ENCODE data around the gene KPNB1. TPM values are rescaled to one million over a fixed set of nuclear protein-coding genes. Genes with fewer than 3 reads are reported as not detected.

KPNB1 gene
- total RNA-seq, 1 experiment from 2014 or later, result 219 TPM

DNA sequence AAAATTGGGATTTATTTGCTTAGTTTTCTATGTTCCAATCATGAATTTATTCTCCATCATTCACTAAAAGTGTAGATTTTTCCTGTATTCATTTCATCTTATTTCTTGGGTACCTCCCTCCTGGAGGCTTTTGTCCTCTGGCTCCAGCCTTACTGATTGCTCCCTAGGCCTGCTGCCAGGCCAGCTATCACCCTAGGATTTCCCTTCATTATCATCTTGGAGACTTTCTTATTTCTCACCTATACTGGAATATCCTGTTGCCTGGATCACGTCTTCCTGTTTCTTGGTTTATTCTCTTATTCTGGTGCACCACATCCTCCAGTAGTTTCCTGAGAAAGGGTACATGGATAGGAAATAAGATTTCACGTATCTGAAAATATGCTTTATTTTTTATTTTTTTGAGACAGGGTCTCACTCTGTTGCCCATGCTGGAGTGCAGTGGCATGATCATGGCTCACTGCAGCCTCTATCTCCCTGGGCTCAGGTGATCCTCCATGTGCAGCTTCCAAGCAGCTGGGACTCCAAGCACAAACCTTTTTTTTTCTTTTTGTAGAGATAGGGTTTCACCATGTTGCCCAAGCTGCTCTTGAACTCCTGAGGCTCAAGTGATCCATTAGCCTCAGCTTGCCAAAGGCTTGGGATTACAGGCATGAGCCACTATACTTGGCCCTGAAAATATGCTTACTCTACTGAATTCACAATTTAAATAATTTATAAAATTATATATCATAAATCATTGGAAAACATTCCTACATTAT lies 13.3 kb upstream of the KPNB1 start:
- DNase-seq (ENCODE audit: low spot score), result no peak

DNA sequence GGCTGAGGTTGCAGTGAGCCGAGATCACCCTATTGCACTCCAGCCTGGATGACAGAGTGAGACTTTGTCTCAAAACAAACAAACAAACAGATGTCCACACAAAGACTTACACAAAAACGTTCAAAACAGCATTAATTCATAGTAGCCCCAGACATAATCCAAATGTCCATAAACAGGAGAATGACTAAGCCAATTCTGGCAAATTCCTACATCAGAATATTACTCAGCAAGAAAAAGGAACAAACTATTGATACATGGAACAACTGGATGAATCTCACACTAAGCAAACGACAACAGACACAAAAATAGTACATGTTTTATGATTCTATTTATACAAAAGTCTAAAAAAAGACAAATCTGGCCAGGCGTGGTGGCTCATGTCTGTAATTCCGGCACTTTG lies 10.8 kb upstream of the KPNB1 start:
- no peak for DNase-seq (ENCODE audit: low spot score)

DNA sequence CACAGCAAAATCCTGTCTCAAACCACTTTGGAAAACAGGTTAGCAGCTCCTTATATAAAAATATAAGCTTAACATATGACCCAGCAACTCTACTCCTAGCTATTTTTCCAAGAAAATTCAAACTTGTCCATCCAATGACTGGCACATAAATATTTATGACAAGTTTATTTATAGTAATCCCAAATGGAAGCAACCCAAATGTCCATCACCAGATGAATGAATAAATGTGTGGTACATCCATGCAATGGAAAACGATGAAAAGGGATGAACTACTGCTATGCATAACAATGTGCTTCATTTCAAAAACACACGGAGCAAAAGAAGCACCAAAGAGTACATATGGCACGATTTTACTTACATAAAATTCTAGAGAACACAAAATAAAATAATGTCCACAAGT lies 9.6 kb upstream of the KPNB1 start:
- DNase-seq (ENCODE audit: low spot score), result no peak

DNA sequence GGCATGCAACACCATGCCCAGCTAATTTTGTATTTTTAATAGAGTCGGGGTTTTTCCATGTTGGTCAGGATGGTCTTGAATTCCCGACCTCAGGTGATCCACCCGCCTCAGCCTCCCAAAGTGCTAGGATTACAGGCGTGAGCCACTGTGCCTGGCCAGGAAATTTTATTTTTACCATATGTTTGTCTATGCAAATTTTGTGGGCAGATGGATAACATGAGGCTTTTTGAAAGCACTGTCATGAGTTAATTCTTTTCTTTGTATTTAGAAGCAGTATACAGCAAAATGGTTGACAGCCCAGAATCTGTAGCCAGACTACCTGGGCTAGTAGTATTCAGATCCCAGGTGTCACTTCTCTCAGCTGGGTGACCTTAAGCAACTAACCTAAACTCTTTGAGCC lies 8.5 kb upstream of the KPNB1 start:
- no peak for DNase-seq (ENCODE audit: low spot score)

DNA sequence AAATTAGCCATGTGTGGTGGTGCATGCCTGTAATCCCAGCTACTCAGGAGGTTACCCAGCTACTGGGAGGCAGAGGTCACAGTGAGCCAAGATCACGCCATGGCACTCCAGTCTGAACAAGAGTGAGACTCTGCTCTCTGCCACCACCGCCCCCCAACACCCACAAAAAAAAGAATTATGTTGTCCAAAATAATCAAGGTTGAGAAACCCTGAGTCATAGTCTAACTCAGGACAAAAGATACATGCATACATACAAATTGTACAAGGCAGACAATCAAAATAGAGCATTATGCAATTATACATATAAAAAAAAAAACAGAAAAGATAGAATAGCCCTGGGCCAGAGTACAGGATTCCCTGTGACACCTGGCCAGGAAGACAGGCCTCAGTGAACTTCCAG lies 6.6 kb upstream of the KPNB1 start:
- DNase-seq (ENCODE audit: low spot score), result no peak

DNA sequence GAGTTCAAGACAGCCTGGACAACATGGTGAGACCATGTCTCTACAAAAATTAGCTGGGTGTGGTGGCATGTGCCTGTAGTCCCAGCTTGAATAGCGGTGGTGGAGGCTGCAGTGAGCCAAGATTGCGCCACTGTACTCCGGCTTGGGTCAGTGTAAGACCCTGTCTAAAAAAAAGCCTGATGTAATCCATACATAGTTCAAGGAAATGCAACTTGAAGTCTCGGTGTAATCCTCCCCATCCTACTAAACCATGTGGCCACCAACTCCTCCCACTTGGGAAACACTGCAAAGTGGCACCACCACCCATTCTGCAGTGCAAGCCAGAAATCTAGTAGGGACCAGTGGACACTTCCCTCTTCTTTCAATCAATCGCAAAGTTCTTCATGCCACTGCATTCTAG lies 5.4 kb upstream of the KPNB1 start:
- no peak for DNase-seq (ENCODE audit: low spot score)

DNA sequence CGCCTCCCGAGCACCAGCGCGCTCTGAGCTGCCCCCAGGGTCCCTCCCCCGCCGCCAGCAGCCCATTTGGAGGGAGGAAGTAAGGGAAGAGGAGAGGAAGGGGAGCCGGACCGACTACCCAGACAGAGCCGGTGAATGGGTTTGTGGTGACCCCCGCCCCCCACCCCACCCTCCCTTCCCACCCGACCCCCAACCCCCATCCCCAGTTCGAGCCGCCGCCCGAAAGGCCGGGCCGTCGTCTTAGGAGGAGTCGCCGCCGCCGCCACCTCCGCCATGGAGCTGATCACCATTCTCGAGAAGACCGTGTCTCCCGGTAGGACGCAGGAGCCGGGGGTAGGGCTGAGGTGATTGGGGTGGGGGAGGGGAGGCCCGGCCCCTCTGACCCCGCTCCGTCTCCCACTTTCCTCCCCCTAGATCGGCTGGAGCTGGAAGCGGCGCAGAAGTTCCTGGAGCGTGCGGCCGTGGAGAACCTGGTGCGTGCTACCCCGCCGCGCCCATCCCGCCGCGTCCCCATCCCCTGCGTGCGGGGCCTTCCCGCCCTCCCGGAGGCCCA lies 329 bp downstream of the KPNB1 start:
- no peak for DNase-seq (ENCODE audit: low spot score)

DNA sequence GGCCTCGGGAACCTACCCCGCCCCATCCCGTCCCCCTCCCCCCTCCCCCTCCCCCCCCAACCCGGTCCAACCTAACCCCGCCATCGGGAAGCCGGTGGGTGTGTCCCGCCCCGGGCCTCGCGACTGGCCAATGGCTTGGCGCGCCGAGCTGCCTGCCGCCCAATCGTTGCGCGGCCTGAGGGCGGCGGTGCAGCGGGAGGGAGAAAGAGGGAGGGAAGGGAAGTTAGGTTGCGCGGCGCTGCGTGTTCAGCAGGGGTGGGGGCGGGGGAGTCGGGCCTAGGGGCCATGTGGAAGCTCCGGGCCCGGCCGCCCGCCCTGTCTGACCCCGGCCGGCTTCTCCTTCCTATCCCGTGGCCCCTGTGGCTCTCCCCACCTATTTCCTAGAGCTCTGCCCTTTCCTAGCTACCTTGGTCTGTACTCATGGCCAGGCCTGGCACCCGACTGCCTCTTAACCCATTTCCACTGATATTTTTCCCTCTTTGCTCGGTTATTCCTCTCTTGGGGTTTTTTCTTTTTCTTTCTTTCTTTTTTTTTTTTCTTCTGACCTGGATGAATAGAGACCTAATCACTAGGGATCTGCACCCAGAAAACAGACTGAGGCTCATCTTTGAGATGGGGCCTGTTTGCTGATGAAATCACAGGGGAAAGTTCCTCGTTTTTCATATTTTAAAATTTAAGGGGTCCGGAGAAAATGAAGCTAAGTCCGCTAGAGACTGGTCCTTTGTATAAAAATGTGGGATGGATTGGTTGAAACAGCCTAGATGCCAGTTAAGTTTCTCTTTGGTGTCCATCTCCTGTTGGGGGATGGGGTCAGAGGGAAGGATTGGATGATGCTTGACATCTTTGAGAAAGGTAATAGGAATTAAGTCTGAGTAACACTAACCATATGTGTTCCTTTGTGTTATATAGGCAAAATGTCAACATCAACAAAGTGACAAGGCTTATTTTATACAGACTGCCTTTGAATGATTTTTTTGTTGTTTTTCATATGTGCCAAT lies 1.1 kb downstream of the KPNB1 start:
- peak; percentile 95 for DNase-seq (ENCODE audit: low spot score)

DNA sequence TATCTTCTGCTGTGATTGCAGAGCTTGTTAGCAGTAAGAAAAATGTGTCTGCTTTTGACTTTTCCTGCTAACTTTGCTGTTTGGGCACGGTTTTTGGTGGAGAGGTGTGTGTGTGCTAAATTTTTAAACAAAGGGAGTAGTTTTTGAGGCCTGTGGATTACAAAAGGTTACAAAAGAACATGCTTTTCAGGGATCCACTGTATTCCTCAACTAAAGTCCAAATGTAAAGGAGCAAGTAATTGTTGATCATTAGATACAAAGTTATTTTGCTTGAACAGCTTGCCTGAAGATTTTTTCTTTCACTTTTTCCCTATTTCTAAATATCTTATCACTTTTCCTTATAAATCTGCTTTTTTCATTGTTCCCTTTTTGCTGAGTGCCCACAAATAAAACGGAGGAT lies 2.0 kb downstream of the KPNB1 start:
- no peak for DNase-seq (ENCODE audit: low spot score)

DNA sequence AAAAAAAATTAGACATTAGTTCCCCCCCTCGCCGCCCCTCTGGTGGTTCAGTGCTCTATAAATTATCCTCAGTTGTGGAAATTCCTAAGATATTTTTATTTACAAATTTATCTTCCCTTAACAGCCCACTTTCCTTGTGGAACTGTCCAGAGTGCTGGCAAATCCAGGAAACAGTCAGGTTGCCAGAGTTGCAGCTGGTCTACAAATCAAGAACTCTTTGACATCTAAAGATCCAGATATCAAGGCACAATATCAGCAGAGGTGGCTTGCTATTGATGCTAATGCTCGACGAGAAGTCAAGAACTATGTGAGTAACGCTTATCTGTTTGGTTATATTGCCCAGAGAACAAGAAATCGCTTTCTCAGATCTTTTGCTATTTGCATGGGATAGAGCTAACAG lies 2.9 kb downstream of the KPNB1 start:
- DNase-seq (ENCODE audit: low spot score), result no peak

DNA sequence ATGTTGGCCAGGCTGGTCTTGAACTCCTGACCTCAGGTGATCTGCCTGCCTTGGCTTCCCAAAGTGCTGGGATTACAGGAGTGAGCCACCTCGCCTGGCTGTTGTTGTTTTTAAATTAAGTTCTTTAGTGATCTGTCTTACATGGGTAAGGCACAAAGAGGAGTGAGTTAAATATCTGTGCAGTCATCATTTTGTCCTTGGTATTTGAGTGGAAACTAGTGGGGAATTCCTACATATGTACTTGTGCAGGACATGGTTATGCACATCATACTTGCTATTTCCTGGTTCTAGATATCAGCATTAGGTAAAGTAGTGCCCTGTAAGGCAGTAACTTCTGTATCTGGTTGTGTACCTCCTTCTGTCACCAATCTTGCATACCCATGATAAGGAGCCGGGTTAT lies 3.7 kb downstream of the KPNB1 start:
- DNase-seq (ENCODE audit: low spot score), result no peak

DNA sequence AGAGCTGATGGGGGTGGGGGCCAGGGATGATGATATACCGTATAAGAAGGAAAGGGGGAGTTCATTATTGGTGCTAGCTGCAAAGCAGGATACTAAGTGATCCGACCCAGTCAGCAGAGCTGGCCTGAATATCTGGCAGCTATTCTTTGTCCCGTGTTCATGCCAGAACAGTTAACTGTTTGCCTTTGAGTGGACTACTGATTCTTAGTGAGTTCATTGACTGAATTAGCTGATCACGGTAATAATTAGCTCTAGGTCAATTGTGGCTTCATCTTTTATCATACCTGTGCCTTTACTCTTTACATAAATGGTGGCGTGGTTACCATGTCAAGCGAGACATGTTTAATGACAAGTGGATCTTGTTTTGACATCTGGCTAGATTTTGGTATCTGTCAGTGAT lies 5.3 kb downstream of the KPNB1 start:
- DNase-seq (ENCODE audit: low spot score), result no peak

DNA sequence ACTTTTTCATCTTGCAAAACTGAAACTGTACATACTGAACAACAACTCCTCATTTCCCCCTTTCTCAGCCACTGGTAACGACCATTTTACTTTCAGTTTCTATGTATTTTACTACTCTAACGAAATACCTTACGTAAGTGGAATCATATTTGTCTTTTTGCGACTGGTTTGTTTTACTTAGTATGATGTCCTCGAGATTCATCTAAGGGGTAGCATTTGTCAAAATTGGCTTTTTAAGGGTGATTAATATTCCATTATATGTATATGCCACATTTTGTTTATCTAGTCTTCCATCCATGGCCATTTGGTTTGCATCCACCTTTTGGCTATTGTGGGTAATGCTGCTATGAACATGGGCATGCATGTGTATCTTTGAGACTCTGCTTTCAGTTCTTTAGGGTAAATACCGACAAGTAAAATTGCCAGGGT lies 10.4 kb downstream of the KPNB1 start:
- no peak for DNase-seq (ENCODE audit: low spot score)

DNA sequence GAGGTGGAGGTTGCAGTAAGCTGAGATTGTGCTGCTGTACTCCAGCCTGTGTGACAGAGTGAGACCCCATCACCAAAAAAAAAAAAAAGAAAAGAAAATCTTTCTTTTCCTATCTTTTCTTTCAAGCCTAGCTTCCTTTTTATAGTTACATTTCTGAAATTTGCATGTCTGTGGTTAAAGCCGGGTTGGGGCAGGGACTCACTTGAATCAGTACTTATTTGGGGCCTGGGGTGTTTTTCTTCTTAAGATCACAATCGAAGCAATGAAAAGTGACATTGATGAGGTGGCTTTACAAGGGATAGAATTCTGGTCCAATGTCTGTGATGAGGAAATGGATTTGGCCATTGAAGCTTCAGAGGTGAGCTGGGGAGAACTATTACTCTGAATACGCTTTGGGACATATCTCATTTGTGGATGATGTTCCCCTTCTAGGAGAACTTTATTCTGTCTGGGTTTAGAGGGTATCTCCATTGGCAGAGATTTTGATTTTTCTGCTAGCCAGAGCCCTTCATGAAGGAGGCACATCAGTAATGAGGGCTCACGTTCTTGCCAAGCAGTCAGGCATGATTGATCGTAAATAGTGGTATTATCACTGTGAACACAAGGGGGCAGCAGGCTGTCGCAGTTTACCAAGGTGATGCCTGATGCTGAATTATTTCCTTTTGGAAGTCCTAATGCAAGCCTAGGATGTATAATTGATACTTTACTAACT lies 14.3 kb downstream of the KPNB1 start:
- peak; percentile 84 for DNase-seq (ENCODE audit: low spot score)

DNA sequence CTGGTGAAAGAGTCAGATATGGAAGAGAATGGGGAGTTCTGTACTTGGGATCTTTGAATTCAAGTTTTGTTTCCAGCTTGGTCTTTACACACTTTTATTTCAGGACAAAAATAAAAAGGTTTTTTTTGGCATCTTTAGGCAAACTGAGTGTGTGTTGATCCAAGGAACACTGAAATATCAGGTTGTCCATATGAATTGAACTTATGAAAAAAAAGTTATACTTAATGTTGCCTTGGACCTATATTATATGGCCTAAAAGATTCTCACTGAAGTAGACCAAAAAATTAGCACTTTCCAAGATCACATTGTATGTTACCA lies 14.9 kb downstream of the KPNB1 start:
- DNase-seq (ENCODE audit: low spot score), result no peak

DNA sequence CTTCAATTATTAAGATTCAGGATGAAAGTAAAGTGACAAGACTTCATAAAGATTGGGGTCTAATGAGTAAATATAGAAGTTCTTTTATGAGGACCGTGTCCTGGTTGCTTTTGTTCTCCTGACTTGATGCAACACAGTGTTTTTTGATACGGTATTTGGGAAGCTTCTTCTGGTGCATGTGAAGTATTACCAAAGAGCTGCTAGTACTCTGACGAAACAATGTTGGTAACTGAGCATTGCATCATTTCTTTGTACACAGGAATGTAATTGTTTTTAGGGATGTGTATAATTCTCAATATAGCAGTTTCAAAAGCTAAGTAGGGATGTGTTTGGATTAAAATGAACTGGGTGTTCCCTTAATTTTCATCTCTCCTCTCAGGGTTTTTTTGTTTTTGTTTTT lies 15.9 kb downstream of the KPNB1 start:
- no peak for DNase-seq (ENCODE audit: low spot score)

DNA sequence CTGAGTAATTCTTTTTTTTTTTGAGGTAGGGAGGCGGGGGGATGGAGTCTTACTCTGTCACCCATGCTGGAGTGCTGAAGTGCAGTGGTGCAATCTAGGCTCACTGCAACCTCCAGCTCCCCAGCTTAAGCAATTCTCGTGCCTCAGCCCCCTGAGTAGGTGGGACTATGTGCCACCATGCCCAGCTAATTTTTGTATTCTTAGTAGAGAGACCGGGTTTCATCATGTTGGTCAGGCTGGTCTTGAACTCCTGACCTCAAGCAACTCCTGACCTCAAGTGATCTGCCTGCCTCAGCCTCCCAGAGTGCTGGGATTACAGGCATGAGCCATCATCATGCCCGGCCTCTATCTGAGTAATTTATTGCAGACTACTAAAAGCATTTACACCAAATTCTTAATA lies 19.4 kb downstream of the KPNB1 start:
- DNase-seq (ENCODE audit: low spot score), result no peak

DNA sequence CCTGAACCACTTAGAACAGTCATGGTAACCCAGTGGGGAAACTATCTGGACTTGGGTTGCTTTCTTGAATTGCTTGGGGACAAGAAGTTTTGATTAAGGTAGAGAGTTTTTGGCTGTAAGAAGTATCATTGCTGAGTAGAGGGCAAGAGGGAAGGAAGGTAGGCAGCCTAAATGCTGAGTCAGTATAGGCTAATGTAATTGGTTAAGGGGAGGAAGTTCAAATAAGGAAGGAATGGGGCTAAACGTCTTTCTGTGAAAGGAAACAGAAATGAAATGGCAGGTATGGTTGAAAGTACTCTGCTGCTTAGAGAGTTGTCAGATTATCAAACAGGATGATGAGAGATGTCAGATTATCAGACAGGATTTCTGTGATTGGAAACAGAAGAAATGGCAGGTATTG lies 20.3 kb downstream of the KPNB1 start:
- no peak for DNase-seq (ENCODE audit: low spot score)

DNA sequence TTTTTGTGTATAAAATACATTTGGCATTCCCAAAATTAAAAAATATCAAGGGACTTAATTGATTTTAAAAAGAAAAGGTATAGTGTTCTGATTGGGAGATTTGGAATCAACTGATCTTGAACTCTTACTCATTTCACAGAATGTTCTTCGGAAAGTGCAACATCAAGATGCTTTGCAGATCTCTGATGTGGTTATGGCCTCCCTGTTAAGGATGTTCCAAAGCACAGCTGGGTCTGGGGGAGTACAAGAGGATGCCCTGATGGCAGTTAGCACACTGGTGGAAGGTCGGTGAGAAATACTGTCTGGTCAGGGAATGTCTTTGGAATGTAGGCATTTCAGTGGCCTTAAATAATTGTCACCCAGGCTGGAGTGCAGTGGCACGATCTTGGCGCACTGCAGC lies 24.8 kb downstream of the KPNB1 start:
- DNase-seq (ENCODE audit: low spot score), result no peak

DNA sequence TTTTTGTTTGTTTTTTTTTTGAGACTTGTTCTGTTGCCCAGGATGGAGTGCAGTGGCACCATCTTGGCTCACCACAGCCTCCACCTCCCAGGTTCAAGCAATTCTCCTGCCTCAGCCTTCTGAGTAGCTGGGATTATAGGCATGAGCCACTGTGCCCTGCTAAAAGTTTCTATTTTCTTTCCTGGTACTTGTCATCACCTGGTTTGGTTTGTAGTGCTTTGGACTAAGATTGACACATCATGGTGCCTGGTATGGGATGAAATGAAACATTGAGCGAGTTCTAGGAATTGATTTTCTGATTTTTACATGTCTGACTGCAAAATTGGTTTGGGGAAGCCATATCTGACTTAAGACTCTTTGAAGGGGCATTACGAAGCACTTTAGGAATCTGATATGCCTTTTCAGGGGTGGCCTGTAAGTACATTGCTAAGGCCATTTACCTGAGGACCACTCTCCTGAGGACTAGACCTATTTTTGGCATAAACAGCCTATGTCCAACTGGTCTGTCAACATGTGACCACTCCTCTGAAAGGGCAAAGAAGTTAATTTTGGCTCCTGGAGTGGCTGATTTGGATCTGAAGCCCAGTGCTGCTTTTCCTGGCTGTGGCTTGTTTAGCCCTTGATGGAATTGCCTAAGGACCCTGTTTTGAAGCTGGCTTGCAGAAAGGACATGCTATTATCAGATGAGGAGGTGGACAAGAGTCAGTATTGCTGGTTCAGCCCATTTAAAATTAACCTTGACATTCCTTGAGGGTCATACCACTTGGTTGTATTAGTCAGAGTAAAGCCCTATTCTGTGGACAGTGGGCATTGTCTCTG lies 25.9 kb downstream of the KPNB1 start:
- no peak for DNase-seq (ENCODE audit: low spot score)

DNA sequence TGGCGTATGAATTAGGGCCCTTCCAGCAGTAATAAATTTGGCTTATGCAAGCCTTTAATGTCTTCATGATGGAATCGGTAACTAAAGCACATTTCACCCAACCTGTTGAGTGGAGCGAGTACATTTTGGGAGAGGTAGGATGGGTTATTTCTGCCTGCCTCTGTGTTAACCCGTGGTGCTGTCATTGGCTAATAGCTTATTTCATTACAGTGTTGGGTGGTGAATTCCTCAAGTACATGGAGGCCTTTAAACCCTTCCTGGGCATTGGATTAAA lies 26.4 kb downstream of the KPNB1 start:
- no peak for DNase-seq (ENCODE audit: low spot score)
